GM19193 (cell line): ENCODE data around the gene IQSEC2.

Experiments used
- POLR2A ChIP-seq: IDR thresholded peaks from 4 replicates; pipeline ENCODE4 v1.6.1; 2011; ENCODE audit not compliant: insufficient read depth, insufficient read length; ENCODE audit errors: extremely low read depth

Gene IQSEC2

DNA sequence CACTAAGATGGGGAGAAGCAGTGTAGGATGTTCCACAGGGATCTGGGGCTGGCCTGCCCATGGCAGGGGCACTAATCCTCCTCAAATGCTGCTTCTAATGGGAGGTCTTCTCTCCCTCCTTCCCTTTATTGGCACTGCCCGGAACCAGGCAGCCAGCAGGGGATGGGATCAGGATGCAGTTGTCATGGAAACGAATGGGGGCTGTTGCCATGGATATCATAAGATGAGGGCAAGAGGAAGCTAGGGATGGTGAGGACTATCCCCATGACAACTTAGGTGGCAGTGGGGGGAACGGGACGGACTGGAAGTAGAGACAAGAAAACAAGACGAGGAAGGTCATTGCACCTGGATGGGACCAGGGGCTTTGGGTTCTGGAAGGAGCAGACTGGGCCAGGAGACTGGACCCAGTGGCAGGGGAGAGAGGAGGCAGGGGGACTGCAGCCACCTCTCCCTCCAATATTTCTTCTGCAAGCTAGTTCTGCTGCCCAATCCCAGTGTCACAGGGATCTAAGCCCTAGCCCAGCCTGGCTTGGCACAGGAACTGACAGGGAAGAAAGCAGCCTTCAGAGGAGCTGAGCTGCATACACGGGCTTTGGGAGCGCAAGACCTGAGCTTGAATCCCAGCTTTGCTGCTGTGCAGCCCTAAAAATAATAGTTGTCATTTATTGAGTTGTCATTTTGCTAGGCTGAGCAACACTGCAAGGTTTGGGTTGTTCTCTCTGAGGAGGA, 19.0 kb downstream of the IQSEC2 start:
- TF ChIP-seq POLR2A = no peak

GRCh38 chrX:53261355-53261972, 19.9 kb downstream of the IQSEC2 start:
- TF ChIP-seq POLR2A = no peak

GRCh38 chrX:53260836-53261235, 20.5 kb downstream of the IQSEC2 start:
- TF ChIP-seq POLR2A = no peak

GRCh38 chrX:53257670-53258423, 23.5 kb downstream of the IQSEC2 start:
- no peak for TF ChIP-seq POLR2A

DNA sequence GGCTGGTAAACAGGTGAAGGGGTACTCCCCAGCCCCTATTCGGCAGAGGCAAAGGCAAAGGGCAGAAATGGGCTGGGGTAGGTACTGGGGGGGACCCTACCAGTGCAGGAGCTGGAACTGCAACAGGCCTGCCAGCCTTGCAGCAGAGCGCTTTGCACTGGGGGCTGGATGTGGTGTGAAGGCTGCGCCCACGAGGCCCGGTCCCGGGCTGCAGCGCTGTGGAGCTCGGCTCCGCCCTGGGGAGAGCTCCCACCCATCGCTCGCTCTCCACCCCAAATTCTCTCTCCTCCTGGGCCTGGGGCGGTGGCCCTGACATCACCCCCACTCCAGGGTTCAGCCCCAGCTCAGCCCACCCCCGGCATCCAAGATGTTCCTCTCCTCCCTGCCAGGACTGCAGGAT, 24.2 kb downstream of the IQSEC2 start:
- no peak for TF ChIP-seq POLR2A

DNA sequence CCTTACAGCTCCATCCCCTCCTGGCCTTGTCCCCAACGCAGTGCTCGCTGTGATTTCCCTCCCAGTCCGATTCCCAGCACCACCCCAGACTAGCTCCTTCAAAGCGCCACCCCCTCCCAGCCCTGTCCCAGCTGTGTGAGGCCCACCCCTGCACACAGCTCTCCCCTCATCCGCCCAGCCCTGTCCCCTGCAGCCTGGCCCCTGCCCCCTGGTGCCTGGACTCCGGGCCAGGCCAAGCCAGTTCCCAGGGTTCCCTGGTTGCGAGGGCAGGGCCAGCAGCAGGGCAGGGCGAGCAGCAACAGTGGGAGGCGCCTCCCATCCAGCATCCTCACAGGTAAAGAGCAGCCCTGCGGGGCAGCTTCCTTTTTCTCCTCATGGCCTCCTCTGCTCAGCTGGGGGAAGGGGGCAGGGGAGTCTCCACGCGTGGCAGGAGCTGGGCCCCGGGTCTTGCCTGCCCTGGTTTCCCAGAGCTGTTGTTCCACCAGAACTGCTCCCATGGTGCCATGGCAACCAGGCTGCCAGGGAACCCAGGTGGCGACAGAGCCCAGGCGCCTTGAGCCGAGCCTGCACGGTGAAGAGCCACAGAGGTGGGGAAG, 24.8 kb downstream of the IQSEC2 start:
- no peak for TF ChIP-seq POLR2A

DNA sequence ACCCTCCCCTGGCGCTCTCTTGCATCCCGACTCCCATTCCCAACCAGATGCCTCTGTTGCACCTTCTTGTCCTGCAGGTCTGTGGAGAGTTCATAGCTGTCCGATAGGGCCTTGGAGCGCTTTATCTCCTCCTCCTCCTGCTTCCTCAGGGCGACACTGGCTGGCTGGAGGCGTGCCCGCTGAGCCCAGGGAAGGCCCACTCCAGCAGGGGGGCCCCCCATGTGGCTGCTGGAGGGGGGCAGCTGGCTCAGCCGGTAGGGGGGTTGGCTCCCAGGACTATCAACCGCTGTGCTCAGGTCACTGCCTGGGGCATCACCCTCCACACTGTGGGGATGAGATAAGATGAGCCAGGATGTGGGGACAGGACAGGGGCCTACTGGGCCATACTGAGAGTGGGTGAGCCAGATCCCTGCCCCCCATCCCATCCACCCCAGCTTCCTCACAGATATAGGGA, 25.6 kb downstream of the IQSEC2 start:
- TF ChIP-seq POLR2A = no peak

DNA sequence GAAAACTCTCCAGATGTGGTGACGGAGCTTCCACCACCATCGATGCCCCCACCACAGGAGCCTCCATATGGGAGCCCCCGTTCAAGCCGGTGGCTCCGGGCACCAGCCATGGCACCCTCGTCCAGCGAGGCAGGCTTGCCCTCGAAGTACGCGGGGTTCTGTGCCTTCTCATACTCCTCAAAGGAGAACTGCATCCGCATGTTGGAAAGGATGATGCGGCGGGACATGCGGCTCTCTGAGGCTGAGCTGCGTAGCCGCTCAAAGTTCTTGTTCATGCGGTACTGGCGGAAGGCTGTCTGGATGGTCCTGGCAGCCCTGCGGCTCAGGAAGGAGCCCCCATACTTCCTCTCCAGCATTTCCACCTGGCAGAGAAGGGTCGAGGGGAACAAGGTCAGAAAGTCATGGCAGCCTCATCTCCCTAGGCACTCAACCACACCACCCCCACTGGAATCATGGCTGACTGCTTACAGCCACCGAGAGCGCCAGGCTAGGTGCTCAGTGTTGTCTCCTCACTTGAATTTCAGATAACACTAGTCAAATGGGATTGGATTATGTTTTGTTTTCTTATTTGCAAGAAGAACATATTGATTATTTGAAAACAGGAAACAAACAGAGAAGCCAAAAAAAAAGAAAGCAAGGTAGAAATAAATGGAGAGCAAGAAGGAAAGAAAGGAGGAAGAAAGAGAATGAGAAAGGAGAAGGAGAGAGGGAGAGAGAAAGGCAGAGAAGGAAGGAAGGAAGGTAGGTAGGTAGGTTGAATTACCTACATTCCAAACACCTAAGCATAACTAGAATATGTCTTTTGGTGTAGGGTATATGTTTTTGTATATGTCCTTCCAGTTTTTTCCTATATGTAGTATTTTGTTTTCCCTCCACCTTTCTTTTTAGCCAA, 26.6 kb downstream of the IQSEC2 start:
- TF ChIP-seq POLR2A = no peak

DNA sequence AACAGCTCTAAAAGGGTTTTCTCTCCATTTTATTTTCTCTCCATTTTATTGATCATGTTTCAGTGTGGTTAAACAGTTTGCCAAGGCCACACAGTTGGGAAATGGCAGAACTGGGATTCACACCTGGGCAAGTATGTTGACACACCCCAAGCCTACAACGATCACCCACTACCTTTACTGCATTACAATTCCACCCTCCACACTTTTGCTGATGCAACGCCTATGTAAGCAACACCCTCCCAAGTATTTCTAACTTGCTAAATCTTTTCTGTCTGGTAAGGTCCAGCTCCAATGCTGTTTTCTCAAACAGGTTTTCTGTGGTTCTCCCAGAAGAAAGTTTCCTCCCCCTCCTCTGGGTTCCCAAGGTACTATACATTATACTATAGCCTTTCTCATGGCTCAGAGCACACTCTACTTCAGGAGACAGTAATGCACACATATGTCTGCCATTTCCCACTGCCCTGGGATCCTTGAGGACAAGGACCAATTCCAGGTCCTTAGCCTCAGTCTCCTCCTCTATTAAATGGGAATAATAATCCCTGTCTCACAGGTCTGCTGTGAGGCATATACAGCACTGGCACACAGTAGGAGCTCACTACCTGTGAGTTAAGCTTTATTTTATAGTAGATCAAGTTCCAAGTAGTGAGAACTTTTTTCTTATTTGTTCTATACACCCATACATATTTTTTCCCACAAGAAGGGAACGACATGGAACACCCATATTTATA, 27.9 kb downstream of the IQSEC2 start:
- TF ChIP-seq POLR2A = no peak

DNA sequence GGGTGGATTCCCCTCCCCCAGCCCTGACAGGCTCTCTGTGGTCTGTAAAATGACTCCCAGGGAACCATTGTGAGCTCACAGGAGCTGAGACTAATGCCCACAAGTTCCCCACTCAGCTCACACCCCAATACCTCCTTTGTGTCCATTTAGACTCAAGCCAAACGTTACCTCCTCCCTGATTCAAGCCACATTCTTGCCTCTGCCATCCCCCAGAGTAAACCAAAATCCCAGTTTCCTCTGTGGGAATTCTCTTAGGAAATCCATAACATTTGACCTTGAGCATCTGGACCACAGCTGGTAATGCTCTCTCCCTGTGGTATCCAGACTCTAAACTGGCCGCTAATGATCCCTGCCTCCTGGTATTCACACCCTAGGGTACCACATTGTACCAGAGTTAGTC, 30.1 kb downstream of the IQSEC2 start:
- TF ChIP-seq POLR2A = no peak

DNA sequence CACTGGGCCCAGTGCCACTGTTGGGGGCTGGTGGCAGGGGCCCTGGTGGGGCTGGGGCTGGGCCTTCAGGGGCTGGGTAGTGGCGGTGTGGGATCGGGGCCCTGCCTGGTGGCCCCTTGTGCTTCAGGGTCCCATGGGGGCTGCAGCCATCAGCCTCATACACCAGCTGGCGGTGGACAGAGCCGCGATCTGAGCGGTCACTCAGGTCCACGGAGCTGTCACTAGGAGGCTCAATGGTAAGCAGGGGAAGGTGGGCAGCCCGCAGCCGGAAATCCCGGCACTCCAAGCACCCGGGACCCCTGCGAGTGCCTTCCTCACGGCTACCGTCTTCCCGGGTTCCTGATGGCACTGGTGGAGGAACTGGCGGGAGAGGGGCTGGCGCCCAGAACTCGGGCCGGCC, 30.8 kb downstream of the IQSEC2 start:
- no peak for TF ChIP-seq POLR2A

GRCh38 chrX:53249408-53250042, 31.9 kb downstream of the IQSEC2 start:
- TF ChIP-seq POLR2A = no peak

DNA sequence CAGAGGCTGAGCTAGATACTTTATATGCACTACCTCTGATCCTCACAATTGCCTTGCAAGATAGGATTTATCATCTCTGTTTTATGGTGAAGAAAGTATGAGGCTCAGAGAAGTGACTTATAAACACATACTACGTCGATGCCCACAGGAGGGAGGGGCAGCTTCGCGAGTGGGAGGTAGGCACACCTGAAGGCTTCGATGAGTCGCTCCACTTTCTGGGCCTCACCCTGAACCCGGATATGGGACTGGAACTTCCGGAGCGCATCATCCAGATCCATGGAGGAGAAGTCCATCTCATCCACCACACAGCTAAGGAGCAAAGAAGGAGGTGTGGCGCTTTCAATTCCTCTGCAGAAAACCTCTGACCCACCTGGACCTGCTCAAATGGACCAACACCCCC, 33.5 kb downstream of the IQSEC2 start:
- no peak for TF ChIP-seq POLR2A
